HCT116 (cell line): Measurements from ENCODE around the gene AKR1B1. TPM values are rescaled to one million over a fixed set of nuclear protein-coding genes. Genes with fewer than 3 reads are reported as not detected.

Experiments
- ATAC-seq: fragments of 200-7000 bp; cut with Tn5 transposase; 2 replicates; pipeline ENCODE4 v1.9.1; 2020; ENCODE audit warnings: mild to moderate bottlenecking, moderate library complexity
- BruUV-seq: library from RNA; stranded (reverse); fragments of 400-500 nt; replicated peaks from 2 replicates; lab custom pipeline; 2021; lab: Mats Ljungman, UMichigan
- CTCF ChIA-PET: fragments of 300-600 bp; sonication (Branson Sonifier 250); formaldehyde crosslinking; loops from one replicate; lab custom pipeline; 2021; ENCODE audit warnings: antibody characterized with exemption; lab: Charles Lee
- POLR2A ChIA-PET: fragments of 300-600, 350-600 bp; sonication (Branson Sonifier 250); formaldehyde crosslinking; loops from one replicate; lab custom pipeline; 2021; ENCODE audit warnings: antibody characterized with exemption; lab: Charles Lee
- RAD21 ChIA-PET, 2 experiments: fragments of 300-600 bp; sonication (Branson Sonifier 250); formaldehyde crosslinking; loops; one replicate each; lab custom pipeline; 2023; ENCODE audit warnings: low total read pairs in 2 of 2; ENCODE audit not compliant: uncharacterized antibody in 2 of 2, unreplicated experiment in 2 of 2, low non-redundant PET in 1 of 2; lab: Charles Lee
- DNase-seq: peaks from one replicate; pipeline ENCODE4 v3.0.0-alpha.2; 2010; ENCODE audit warnings: low read depth, low spot score
- H2AFZ ChIP-seq: fragments of 200-600 bp; shearing (Covaris generic), sonication (generic); 2 replicates; pipeline ENCODE4 v1.6.1; 2017; ENCODE audit warnings: low read depth, mixed run types, mixed read lengths, antibody characterized with exemption, low read length; ENCODE audit not compliant: poor library complexity, severe bottlenecking
- H3K27ac ChIP-seq: 2 replicates; pipeline ENCODE4 v1.5.1; 2012; ENCODE audit warnings: low read depth, low read length
- H3K27me3 ChIP-seq: fragments of 200-600 bp; sonication (generic); 2 replicates; pipeline ENCODE4 v1.6.1; 2016; ENCODE audit warnings: mixed run types, low read length, mixed read lengths; ENCODE audit not compliant: insufficient read depth
- H3K36me3 ChIP-seq, 2 experiments: fragments of 200-500 bp in 1 of 2; fragments of 200-600 bp in 1 of 2; sonication (Bioruptor generic) in 1 of 2; sonication (generic) in 1 of 2; 2 replicates each; pipeline versions ENCODE4 v1.5.1 to v1.6.1; 2014 to 2016; ENCODE audit warnings: low read length in 2 of 2, inconsistent platforms in 1 of 2, mixed read lengths in 1 of 2, mixed run types in 1 of 2; ENCODE audit not compliant: insufficient read depth in 2 of 2, control insufficient read depth in 1 of 2
- H3K4me1 ChIP-seq, 2 experiments: fragments of 200-600 bp in 1 of 2; sonication (generic) in 1 of 2; 2 replicates each; pipeline versions ENCODE4 v1.5.1 to v1.6.1; 2012 to 2017; ENCODE audit warnings: low read length in 2 of 2, inconsistent platforms in 1 of 2, mild to moderate bottlenecking in 1 of 2, mixed read lengths in 1 of 2, mixed run types in 1 of 2, moderate library complexity in 1 of 2; ENCODE audit not compliant: insufficient read depth in 2 of 2, control insufficient read depth in 1 of 2
- H3K4me2 ChIP-seq: fragments of 200-600 bp; sonication (generic); 2 replicates; pipeline ENCODE4 v1.6.1; 2017; ENCODE audit warnings: mixed run types, low read length, mixed read lengths
- H3K4me3 ChIP-seq, 2 experiments: fragments of 200-600 bp in 1 of 2; sonication (generic) in 1 of 2; replicated peaks in 1 of 2; 2 replicates each; pipeline ENCODE4 v1.5.1; 2011 to 2016; ENCODE audit warnings: low read length in 2 of 2, control low read depth in 1 of 2, low read depth in 1 of 2, mild to moderate bottlenecking in 1 of 2, mixed read lengths in 1 of 2, mixed run types in 1 of 2
- H3K79me2 ChIP-seq: fragments of 200-600 bp; sonication (generic); 2 replicates; pipeline ENCODE4 v1.6.1; 2017; ENCODE audit warnings: mild to moderate bottlenecking, mixed run types, low read length, moderate library complexity, mixed read lengths; ENCODE audit not compliant: insufficient read depth
- H3K9ac ChIP-seq: fragments of 200-600 bp; sonication (generic); 2 replicates; pipeline ENCODE4 v1.6.1; 2016; ENCODE audit warnings: low read length, mixed read lengths
- H3K9me2 ChIP-seq: fragments of 200-600 bp; sonication (generic), shearing (Covaris generic); 2 replicates; pipeline ENCODE4 v1.6.1; 2017; ENCODE audit warnings: mixed run types, mild to moderate bottlenecking, moderate library complexity; ENCODE audit not compliant: insufficient read depth
- H3K9me3 ChIP-seq, 2 experiments: fragments of 200-500 bp in 1 of 2; fragments of 200-600 bp in 1 of 2; sonication (Bioruptor generic) in 1 of 2; sonication (generic) in 1 of 2; 2 replicates each; pipeline ENCODE4 v1.6.1; 2014 to 2017; ENCODE audit warnings: low read length in 2 of 2, mixed read lengths in 2 of 2, inconsistent platforms in 1 of 2, low read depth in 1 of 2, mild to moderate bottlenecking in 1 of 2, mixed run types in 1 of 2, moderate library complexity in 1 of 2; ENCODE audit not compliant: control insufficient read depth in 1 of 2, insufficient read depth in 1 of 2
- H4K20me1 ChIP-seq: fragments of 200-600 bp; sonication (generic), shearing (Covaris generic); 2 replicates; pipeline ENCODE4 v1.6.1; 2017; ENCODE audit warnings: mixed run types, mild to moderate bottlenecking, moderate library complexity; ENCODE audit not compliant: insufficient read depth
- CEBPB ChIP-seq: IDR thresholded peaks from 2 replicates; pipeline ENCODE4 v1.6.1; 2012; ENCODE audit warnings: low read depth
- EGR1 ChIP-seq: IDR thresholded peaks from 2 replicates; pipeline ENCODE4 v1.6.1; 2012; ENCODE audit warnings: low read depth
- FOSL1 ChIP-seq: IDR thresholded peaks from 2 replicates; pipeline ENCODE4 v1.6.1; 2012; ENCODE audit warnings: low read depth
- JUND ChIP-seq: IDR thresholded peaks from 2 replicates; pipeline ENCODE4 v1.6.1; 2012
- POLR2AphosphoS5 ChIP-seq: IDR thresholded peaks from 2 replicates; pipeline ENCODE4 v1.6.1; 2011; ENCODE audit warnings: mild to moderate bottlenecking, low read depth, low read length, moderate library complexity
- RAD21 ChIP-seq: IDR thresholded peaks from 2 replicates; pipeline ENCODE4 v1.6.1; 2012; ENCODE audit warnings: low read depth, mild to moderate bottlenecking
- SP1 ChIP-seq: IDR thresholded peaks from 2 replicates; pipeline ENCODE4 v1.6.1; 2012; ENCODE audit warnings: low read depth
- intact Hi-C: fragments of 100-400 bp; cut with micrococcal nuclease; formaldehyde crosslinking; loops from 2 replicates; pipeline ENCODE4 v1.10.0; 2022
- total RNA-seq: library from RNA; stranded (reverse); gene quantifications from one replicate; pipeline ENCODE4 v1.2.1, GENCODE V29; 2021; ENCODE audit not compliant: unreplicated experiment
- TF ChIP-seq, protein P1 (sequence below), 3 experiments: fragments of 200-600 bp in 1 of 3; sonication (generic) in 1 of 3; IDR thresholded peaks in 2 of 3; conservative IDR thresholded peaks in 1 of 3; 2 replicates each; pipeline ENCODE4 v1.5.1; 2012 to 2017; ENCODE audit warnings: low read depth in 2 of 3, low read length in 2 of 3, antibody characterized with exemption in 1 of 3, borderline replicate concordance in 1 of 3, control low read depth in 1 of 3, mild to moderate bottlenecking in 1 of 3, mixed read lengths in 1 of 3, mixed run types in 1 of 3, moderate library complexity in 1 of 3; ENCODE audit not compliant: insufficient read depth in 1 of 3
- TF ChIP-seq, protein P2 (sequence below): IDR thresholded peaks from 2 replicates; pipeline ENCODE4 v1.6.1; 2012
- TF ChIP-seq, protein P3 (sequence below): IDR thresholded peaks from 2 replicates; pipeline ENCODE4 v1.6.1; 2011; ENCODE audit warnings: mild to moderate bottlenecking, low read length, moderate library complexity; ENCODE audit not compliant: insufficient replicate concordance; ENCODE audit errors: extremely low read depth

AKR1B1 gene
- total RNA-seq, 1 experiment from 2014 or later, result 56.8 TPM

DNA sequence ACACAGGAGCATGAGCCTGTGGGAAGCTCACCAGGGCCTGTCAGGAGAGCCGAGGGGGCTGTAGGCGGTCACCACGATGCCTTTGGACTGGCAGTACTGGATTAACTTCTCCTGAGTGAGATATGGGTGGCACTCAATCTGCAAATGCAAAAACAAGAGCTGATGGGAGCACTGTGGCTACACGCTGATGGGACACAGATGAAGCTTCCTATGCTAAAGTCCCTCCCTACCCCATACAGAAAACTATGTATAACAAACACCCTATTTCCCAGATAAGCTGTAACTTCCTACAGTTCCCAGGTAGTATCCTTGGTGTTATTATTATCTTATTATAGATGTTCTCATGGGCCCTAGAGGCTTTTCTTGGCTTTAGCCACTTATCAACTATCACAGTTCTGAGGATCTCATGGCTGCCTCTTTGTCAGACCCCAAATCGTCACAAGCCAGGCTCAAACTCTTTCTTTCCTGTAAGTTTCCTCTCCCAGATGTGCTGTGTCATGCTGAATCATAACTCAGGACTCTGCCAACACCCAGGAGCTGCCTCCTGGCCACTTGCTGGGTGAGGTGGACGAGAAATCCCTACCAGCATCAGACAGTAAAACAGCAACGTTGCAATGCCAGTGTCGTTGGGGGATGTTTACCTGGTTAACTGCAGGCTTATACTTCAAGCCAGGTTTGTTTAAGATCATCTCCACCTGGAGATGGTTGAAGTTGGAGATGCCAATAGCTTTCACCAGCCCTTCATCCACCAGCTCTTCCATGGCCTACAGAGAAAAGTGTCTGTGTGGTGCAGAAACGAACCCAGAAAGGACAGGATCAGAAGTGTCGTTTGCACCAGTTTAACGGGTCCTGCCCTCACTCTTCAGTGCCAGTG, 10.3 kb downstream of the AKR1B1 start:
- ChIA-PET RAD21 (interaction anchor here in 1 of 2 experiments (0.7 kb wide), 1 partner anchor 16 kb away, joined by 4 read pairs; no protein-coding TSS in a partner anchor), POLR2A (no interaction called here), CTCF (interaction anchor here (1.2 to 4.2 kb wide), 3 partner anchors 16 to 99 kb away, joined by 3 to 19 read pairs (median 3); no protein-coding TSS in a partner anchor)
- H3K9me3 ChIP-seq, result no peaks in the 10 kb centered on the region
- intact Hi-C loops, result no loop called here
- H3K27ac ChIP-seq, result no peak overlapping the region
- no peaks in the 10 kb centered on the region for H3K36me3 ChIP-seq
- no TSS peak for BruUV-seq
- peak overlapping the region; percentile 59 for H3K4me2 ChIP-seq
- TF ChIP-seq FOSL1, result peak; percentile 65
- TF ChIP-seq POLR2AphosphoS5, result no peak
- TF ChIP-seq SP1, result peak; percentile 54; the same call in 1 of the 2 replicates
- H2AFZ ChIP-seq, result no peak overlapping the region
- H3K27me3 ChIP-seq, result no peaks in the 10 kb centered on the region
- DNase-seq, result peak; percentile 21
- H4K20me1 ChIP-seq, result no peaks in the 10 kb centered on the region
- H3K9me2 ChIP-seq, result no peaks in the 10 kb centered on the region
- peak overlapping the region; percentile 35 for H3K9ac ChIP-seq
- no peaks in the 10 kb centered on the region for H3K79me2 ChIP-seq
- H3K4me3 ChIP-seq, result peak overlapping the region in 1 of 2 experiments; percentile 2; a peak in 1 of 4 replicates
- H3K4me1 ChIP-seq, result peaks cover 5 to 24% of the 10 kb centered on the region in 2 experiments
- ATAC-seq, result peak; percentile 39; the same call in 1 of the 2 replicates

DNA sequence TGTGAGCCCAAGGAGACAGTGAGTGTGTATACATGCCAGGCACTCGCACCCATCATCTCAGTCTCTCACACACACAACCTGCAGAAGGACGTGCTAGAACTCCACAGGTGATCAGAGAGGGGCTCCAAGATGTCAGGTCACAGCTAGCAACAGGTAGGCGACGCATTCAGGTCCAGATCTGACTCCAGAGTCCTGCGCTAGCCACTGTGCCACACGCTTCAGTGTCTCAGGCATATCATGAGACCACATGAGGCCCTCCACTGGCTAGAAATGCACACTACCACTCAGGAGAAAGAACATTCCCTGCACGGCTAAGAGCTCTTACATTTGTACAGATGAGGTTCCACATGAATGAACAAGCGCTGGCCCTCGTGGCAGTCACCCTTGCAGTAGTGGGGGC, 11.5 kb downstream of the AKR1B1 start:
- Histone ChIP-seq H2AFZ (no peak overlapping the region), H3K9ac (no peak overlapping the region), H3K9me3 (no peaks in the 10 kb centered on the region)
- no peak for TF ChIP-seq RAD21
- no peak for TF ChIP-seq JUND
- TF ChIP-seq EGR1, result no peak
- TF ChIP-seq FOSL1, result no peak
- TF ChIP-seq, protein P1, sequence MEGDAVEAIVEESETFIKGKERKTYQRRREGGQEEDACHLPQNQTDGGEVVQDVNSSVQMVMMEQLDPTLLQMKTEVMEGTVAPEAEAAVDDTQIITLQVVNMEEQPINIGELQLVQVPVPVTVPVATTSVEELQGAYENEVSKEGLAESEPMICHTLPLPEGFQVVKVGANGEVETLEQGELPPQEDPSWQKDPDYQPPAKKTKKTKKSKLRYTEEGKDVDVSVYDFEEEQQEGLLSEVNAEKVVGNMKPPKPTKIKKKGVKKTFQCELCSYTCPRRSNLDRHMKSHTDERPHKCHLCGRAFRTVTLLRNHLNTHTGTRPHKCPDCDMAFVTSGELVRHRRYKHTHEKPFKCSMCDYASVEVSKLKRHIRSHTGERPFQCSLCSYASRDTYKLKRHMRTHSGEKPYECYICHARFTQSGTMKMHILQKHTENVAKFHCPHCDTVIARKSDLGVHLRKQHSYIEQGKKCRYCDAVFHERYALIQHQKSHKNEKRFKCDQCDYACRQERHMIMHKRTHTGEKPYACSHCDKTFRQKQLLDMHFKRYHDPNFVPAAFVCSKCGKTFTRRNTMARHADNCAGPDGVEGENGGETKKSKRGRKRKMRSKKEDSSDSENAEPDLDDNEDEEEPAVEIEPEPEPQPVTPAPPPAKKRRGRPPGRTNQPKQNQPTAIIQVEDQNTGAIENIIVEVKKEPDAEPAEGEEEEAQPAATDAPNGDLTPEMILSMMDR (IDR thresholded peaks at IDR 0.05 in 2 of 3, conservative IDR thresholded peaks at IDR 0.05 in 1 of 3; ENCODE audit: borderline replicate concordance in 1 of 3, insufficient read depth in 1 of 3, low read depth in 2 of 3, low read length in 2 of 3), result 0 out of 6 replicates have a peak, but pooled peaks of 1 of the 3 experiments have one; percentile 10
- TF ChIP-seq, protein P2, sequence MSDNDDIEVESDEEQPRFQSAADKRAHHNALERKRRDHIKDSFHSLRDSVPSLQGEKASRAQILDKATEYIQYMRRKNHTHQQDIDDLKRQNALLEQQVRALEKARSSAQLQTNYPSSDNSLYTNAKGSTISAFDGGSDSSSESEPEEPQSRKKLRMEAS, result no peak
- TF ChIP-seq, protein P3, sequence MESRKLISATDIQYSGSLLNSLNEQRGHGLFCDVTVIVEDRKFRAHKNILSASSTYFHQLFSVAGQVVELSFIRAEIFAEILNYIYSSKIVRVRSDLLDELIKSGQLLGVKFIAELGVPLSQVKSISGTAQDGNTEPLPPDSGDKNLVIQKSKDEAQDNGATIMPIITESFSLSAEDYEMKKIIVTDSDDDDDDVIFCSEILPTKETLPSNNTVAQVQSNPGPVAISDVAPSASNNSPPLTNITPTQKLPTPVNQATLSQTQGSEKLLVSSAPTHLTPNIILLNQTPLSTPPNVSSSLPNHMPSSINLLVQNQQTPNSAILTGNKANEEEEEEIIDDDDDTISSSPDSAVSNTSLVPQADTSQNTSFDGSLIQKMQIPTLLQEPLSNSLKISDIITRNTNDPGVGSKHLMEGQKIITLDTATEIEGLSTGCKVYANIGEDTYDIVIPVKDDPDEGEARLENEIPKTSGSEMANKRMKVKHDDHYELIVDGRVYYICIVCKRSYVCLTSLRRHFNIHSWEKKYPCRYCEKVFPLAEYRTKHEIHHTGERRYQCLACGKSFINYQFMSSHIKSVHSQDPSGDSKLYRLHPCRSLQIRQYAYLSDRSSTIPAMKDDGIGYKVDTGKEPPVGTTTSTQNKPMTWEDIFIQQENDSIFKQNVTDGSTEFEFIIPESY, result no peak
- TF ChIP-seq CEBPB, result no peak
- TF ChIP-seq, all 23 proteins: peak for 1
- H3K4me1 ChIP-seq, result peaks cover 5 to 24% of the 10 kb centered on the region in 2 experiments
- no TSS peak for BruUV-seq
- H3K4me3 ChIP-seq, result no peak overlapping the region
- no peaks in the 10 kb centered on the region for H3K27me3 ChIP-seq
- no peak overlapping the region for H3K4me2 ChIP-seq
- peak; percentile 61; the same call in 1 of the 2 replicates for ATAC-seq
- intact Hi-C loops, result no loop called here
- ChIA-PET RAD21 (no interaction called here), POLR2A (no interaction called here), CTCF (interaction anchor here (4.2 kb wide), 1 partner anchor 14 kb away, joined by 19 read pairs; no protein-coding TSS in a partner anchor)
- no peaks in the 10 kb centered on the region for H3K79me2 ChIP-seq
- H4K20me1 ChIP-seq, result no peaks in the 10 kb centered on the region
- H3K36me3 ChIP-seq, result no peaks in the 10 kb centered on the region
- no peak for DNase-seq
- no peak overlapping the region for H3K27ac ChIP-seq
- H3K9me2 ChIP-seq, result no peaks in the 10 kb centered on the region
